HFFc6 (cell line): ENCODE results near the gene GATAD2A. TPM values are rescaled to one million over a fixed set of nuclear protein-coding genes. Genes with fewer than 3 reads are reported as not detected.
"Not testable (repeated sequence)": the region's sequence is repeated elsewhere in the genome, so short reads cannot be mapped to it uniquely, and the experiment has no call there.

Experiments used
- DNase-seq: peaks from one replicate; pipeline ENCODE4 v3.0.0-alpha.2; 2018
- H3K27ac Mint-ChIP-seq: 2 replicates; pipeline ENCODE4 v1.8.0; 2020; ENCODE audit warnings: mild to moderate bottlenecking, mixed read lengths
- H3K27me3 Mint-ChIP-seq: 2 replicates; pipeline ENCODE4 v1.8.0; 2021; ENCODE audit warnings: mild to moderate bottlenecking, moderate library complexity, mixed read lengths; ENCODE audit not compliant: insufficient read depth
- H3K36me3 Mint-ChIP-seq: 2 replicates; pipeline ENCODE4 v1.8.0; 2021; ENCODE audit warnings: low read depth, mixed read lengths
- H3K4me1 Mint-ChIP-seq: 2 replicates; pipeline ENCODE4 v1.8.0; 2020; ENCODE audit warnings: low read depth, mixed read lengths
- H3K4me3 Mint-ChIP-seq: 2 replicates; pipeline ENCODE4 v1.8.0; 2020; ENCODE audit warnings: mild to moderate bottlenecking, moderate library complexity, mixed read lengths
- H3K9me3 Mint-ChIP-seq: 2 replicates; pipeline ENCODE4 v1.8.0; 2020; ENCODE audit warnings: mild to moderate bottlenecking, mixed read lengths
- total RNA-seq, 6 experiments: library from RNA; stranded (reverse); fragmentation: NEBNext Ultra II Directional; extraction: Animal tissue kit (Norgen Biotek cat#: 25700); gene quantifications; 2 replicates in 1 of 6; 3 replicates in 5 of 6; pipeline ENCODE4 v1.2.3, GENCODE V29; 2021
- TF ChIP-seq, protein P1 (sequence below): fragments of 200-600 bp; sonication (generic); IDR thresholded peaks from 2 replicates; pipeline ENCODE4 v1.5.0; 2021; ENCODE audit warnings: antibody characterized with exemption, mild to moderate bottlenecking

The GATAD2A gene
- total RNA-seq, 6 experiments from 2014 or later: 107 to 123 (median 112) TPM

DNA sequence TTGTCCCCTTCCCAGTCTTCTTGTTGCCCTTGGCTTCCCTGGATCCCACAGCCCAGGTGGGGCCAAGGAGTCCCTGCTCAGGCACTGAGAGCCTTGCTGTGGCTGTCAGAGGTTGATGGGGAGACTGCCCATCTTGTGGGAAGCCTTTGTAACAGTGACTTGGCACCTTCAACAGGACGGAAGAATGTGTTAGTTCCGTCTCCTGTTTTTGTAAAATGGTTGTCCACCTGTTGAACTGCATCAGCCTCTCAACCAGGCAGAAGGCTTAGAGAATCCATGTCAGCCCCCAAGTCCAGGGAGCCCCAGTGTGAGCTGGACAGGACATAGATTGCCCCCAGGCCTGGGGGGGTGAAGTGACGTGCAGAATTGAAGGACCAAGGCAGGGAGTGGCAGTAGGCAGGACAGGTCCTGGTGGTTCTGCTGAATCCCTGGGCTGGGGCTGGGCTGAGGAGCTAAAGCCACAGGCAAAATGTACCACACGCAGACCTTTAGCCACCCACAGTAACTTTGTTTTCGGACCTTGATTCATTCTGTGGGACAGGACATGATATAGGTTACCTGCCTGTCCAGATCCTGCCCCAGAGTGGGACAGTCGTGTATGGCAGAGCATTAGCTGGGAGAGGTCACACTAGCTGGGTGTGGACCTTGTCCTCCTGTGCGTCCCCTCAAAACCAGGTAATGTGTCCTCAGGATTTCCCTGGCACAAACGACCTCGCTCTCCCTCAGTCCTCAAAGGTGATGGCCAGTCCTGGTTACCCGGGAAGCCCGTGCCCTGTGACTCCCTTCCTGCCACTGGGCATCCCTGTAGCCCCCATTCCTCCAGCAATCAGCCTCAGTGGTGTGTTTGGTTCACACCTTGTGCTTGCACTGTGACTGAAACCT, 47.0 kb downstream of the GATAD2A start:
- Mint-ChIP-seq H3K4me1 (peaks cover 20% of the 10 kb centered on the region), H3K4me3 (no peak overlapping the region), H3K9me3 (no peaks in the 10 kb centered on the region), H3K36me3 (no peaks in the 10 kb centered on the region), H3K27ac (no peak overlapping the region), H3K27me3 (no peaks in the 10 kb centered on the region; the same call in 1 of the 2 replicates)
- TF ChIP-seq, protein P1, sequence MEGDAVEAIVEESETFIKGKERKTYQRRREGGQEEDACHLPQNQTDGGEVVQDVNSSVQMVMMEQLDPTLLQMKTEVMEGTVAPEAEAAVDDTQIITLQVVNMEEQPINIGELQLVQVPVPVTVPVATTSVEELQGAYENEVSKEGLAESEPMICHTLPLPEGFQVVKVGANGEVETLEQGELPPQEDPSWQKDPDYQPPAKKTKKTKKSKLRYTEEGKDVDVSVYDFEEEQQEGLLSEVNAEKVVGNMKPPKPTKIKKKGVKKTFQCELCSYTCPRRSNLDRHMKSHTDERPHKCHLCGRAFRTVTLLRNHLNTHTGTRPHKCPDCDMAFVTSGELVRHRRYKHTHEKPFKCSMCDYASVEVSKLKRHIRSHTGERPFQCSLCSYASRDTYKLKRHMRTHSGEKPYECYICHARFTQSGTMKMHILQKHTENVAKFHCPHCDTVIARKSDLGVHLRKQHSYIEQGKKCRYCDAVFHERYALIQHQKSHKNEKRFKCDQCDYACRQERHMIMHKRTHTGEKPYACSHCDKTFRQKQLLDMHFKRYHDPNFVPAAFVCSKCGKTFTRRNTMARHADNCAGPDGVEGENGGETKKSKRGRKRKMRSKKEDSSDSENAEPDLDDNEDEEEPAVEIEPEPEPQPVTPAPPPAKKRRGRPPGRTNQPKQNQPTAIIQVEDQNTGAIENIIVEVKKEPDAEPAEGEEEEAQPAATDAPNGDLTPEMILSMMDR: no peak
- no peak for DNase-seq

DNA sequence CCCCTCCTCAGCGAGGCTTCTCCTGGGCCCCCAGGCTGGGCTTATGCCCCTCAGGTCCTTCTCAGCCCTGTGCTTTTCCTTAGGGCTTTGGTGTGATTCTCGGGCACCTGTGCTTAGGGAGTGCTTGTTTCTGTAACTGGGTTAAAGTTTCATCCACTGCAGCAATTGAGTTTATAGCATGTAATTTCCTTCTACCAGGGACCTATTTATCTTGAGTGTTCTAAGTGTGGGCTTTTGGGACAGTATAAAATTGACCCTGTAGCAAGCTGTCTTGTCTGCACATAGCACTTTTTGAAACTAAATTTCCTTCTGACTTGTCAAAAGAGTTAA, 47.6 kb downstream of the GATAD2A start:
- no peaks in the 10 kb centered on the region for H3K36me3 Mint-ChIP-seq
- H3K27me3 Mint-ChIP-seq: no peaks in the 10 kb centered on the region; the same call in 1 of the 2 replicates
- no peak overlapping the region for H3K4me3 Mint-ChIP-seq
- DNase-seq: no peak
- H3K27ac Mint-ChIP-seq: no peak overlapping the region
- no peaks in the 10 kb centered on the region for H3K9me3 Mint-ChIP-seq
- TF ChIP-seq, protein P1: no peak
- peaks cover 23% of the 10 kb centered on the region for H3K4me1 Mint-ChIP-seq

DNA sequence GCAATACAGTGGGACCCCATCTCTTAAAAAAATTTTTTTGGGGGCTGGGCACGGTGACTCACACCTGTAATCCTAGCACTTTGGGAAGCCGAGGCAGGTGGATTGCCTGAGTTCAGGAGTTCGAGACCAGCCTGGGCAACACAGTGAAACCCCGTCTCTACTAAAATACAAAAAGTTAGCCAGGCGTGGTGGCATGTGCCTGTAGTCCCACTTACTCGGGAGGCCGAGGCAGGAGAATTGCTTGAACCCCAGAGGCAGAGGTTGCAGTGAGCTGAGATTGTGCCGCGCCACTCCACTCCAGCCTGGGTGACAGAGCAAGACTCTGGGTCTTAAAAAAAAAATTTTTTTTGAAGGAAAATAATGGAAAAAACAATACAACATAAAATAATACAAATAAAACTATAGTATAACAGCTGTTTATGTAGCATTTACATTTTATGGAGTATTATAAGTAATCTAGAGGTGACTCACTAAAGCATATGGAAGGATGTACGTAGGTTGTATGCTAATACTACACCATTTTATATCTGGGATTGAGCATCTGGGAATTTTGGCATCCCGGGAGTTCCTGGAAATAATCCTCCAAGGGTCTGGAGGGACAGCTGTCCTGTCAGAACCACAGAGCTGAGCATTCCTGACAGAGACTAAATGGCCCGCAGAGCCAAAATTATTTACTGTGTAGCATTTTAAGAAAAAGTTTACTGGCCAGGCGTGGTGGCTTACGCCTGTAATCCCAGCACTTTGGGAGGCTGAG, 49.9 kb downstream of the GATAD2A start:
- not testable (repeated sequence) for H3K4me3 Mint-ChIP-seq, DNase-seq, H3K36me3 Mint-ChIP-seq, H3K27ac Mint-ChIP-seq, H3K27me3 Mint-ChIP-seq, H3K9me3 Mint-ChIP-seq
- peaks cover 45% of the 10 kb centered on the region for H3K4me1 Mint-ChIP-seq

DNA sequence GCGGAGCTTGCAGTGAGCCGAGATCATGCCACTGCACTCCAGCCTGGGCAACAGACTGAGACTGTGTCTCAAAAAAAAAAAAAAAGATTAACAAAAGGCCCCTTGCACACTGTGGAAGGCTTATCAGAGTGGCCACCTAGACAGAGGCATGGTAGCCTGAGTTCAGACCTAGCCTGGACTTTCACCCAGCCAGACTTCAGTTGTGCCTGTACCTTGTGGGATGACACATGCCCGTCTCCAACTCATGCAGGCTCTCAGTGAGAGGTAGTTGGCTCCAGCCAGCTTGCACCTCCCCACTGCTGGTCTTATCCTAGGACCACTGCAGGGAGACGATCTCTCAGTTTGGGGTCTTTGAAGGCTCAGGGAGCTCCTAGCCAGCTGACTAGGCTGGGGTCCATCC, 52.2 kb downstream of the GATAD2A start:
- Mint-ChIP-seq H3K36me3 (no peaks in the 10 kb centered on the region), H3K4me3 (no peak overlapping the region; the same call in 1 of the 2 replicates), H3K9me3 (no peaks in the 10 kb centered on the region), H3K27me3 (peaks cover 2% of the 10 kb centered on the region), H3K4me1 (peaks cover 55% of the 10 kb centered on the region), H3K27ac (peak overlapping the region; percentile 95)
- DNase-seq: no peak
- TF ChIP-seq, protein P1: no peak

DNA sequence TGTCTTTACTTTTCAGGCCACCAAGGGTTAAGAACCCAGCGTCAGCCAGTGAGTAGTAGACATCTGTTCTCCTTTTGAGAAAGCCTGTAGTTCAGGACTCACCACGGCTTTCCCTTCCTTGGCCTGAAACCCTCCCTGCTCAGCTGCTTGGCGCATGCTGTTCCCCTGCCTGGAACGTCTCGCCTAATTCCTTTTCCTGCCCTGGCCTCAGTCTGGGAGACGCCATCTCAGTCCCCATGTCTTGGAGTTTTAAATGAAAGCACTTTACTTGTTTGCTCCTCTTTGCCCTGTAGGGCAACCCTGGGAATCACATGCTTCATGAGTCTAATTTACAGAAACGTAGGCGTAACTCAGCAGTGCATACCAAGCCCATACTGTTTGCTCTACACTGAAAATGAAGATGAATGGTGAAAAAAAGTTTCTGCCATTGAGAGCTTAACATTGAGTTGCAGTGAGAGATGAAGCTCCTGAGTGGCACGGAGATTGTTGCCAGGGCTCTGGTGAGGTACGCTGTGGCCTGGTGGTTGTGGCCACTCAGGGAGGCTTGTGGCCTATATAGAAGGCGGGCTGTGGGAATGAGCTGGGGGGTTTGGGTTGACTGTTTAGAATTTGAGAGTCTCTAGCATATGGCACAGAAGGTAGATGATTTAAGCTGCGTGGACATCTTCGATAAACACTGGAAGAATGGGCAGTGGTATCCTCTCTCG, 52.8 kb downstream of the GATAD2A start:
- Mint-ChIP-seq H3K27me3 (peaks cover 3% of the 10 kb centered on the region), H3K9me3 (no peaks in the 10 kb centered on the region), H3K4me3 (peak overlapping the region; percentile 5; the same call in 1 of the 2 replicates), H3K36me3 (no peaks in the 10 kb centered on the region), H3K4me1 (peaks cover 61% of the 10 kb centered on the region), H3K27ac (peak overlapping the region; percentile 95)
- peak; percentile 22 for DNase-seq
- TF ChIP-seq, protein P1: no peak
